IMR-90 (cell line): ENCODE measurements around the gene RASGRF1. TPM values are rescaled to one million over a fixed set of nuclear protein-coding genes. Genes with fewer than 3 reads are reported as not detected.

Experiments
- ATAC-seq: fragments of 200-7000 bp; cut with Tn5 transposase; 2 replicates; pipeline ENCODE4 v1.9.1; 2020; ENCODE audit warnings: low read depth, mild to moderate bottlenecking, moderate library complexity
- BruUV-seq: library from RNA; stranded (reverse); fragments of 400-500 nt; replicated peaks from 2 replicates; lab custom pipeline; 2021; lab: Mats Ljungman, UMichigan
- CTCF ChIA-PET: fragments of 300-600 bp; formaldehyde crosslinking; extraction: SDS; loops from one replicate; lab custom pipeline; 2021; ENCODE audit warnings: antibody characterized with exemption; lab: Yijun Ruan, JAX
- POLR2A ChIA-PET: fragments of 300-600 bp; sonication (Branson Sonifier 250); formaldehyde crosslinking; loops from one replicate; lab custom pipeline; 2022; ENCODE audit warnings: antibody characterized with exemption; ENCODE audit not compliant: unreplicated experiment; lab: Charles Lee
- DNase-seq: peaks from one replicate; pipeline ENCODE4 v3.0.0; 2013
- H2AFZ ChIP-seq: replicated peaks from 2 replicates; pipeline ENCODE3; 2013; ENCODE audit warnings: low read length, mild to moderate bottlenecking; ENCODE audit not compliant: poor library complexity
- H2AK5ac ChIP-seq: 2 replicates; pipeline ENCODE4 v1.6.1; 2013; ENCODE audit warnings: low read depth, low read length, inconsistent platforms
- H2AK9ac ChIP-seq: replicated peaks from 2 replicates; pipeline ENCODE3; 2013; ENCODE audit warnings: mild to moderate bottlenecking, low read depth, low read length, moderate library complexity; ENCODE audit not compliant: poor library complexity
- H2BK120ac ChIP-seq: 2 replicates; pipeline ENCODE4 v1.6.1; 2013; ENCODE audit warnings: low read depth, low read length, inconsistent platforms
- H2BK15ac ChIP-seq: 3 replicates; pipeline ENCODE4 v1.6.1; 2013; ENCODE audit warnings: low read depth, low read length, inconsistent platforms
- H2BK20ac ChIP-seq: 2 replicates; pipeline ENCODE4 v1.6.1; 2013; ENCODE audit warnings: low read depth, mild to moderate bottlenecking, inconsistent platforms, low read length, moderate library complexity
- H2BK5ac ChIP-seq: 2 replicates; pipeline ENCODE4 v1.6.1; 2013; ENCODE audit warnings: mild to moderate bottlenecking, low read depth, low read length, inconsistent platforms; ENCODE audit not compliant: poor library complexity, severe bottlenecking
- H3K14ac ChIP-seq: replicated peaks from 2 replicates; pipeline ENCODE4 v1.6.1; 2013; ENCODE audit warnings: low read depth, low read length, inconsistent platforms
- H3K18ac ChIP-seq: 2 replicates; pipeline ENCODE4 v1.6.1; 2013; ENCODE audit warnings: low read depth, low read length, control low read depth
- H3K23ac ChIP-seq: 2 replicates; pipeline ENCODE4 v1.6.1; 2013; ENCODE audit warnings: low read depth, low read length, inconsistent platforms
- H3K27ac ChIP-seq: 2 replicates; pipeline ENCODE4 v1.5.1; 2013; ENCODE audit warnings: mild to moderate bottlenecking, control low read depth, low read length; ENCODE audit not compliant: insufficient read depth
- H3K27me3 ChIP-seq: 2 replicates; pipeline ENCODE4 v1.6.1; 2013; ENCODE audit warnings: low read length; ENCODE audit not compliant: control insufficient read depth, insufficient read depth
- H3K36me3 ChIP-seq: 2 replicates; pipeline ENCODE4 v1.6.1; 2013; ENCODE audit warnings: low read length, mixed read lengths; ENCODE audit not compliant: control insufficient read depth, insufficient read depth
- H3K4ac ChIP-seq: 2 replicates; pipeline ENCODE4 v1.6.1; 2013; ENCODE audit warnings: low read depth, low read length, inconsistent platforms
- H3K4me1 ChIP-seq: 2 replicates; pipeline ENCODE4 v1.6.1; 2013; ENCODE audit warnings: low read length, mixed read lengths; ENCODE audit not compliant: control insufficient read depth, insufficient read depth
- H3K4me2 ChIP-seq: 2 replicates; pipeline ENCODE4 v1.6.1; 2013; ENCODE audit warnings: low read depth, mild to moderate bottlenecking, control low read depth, low read length, moderate library complexity
- H3K4me3 ChIP-seq: 2 replicates; pipeline ENCODE4 v1.5.1; 2013; ENCODE audit warnings: low read depth, mild to moderate bottlenecking, control low read depth, low read length, moderate library complexity; ENCODE audit not compliant: insufficient read depth
- H3K56ac ChIP-seq: 2 replicates; pipeline ENCODE4 v1.6.1; 2013; ENCODE audit warnings: low read length, inconsistent platforms; ENCODE audit not compliant: insufficient read depth; ENCODE audit errors: extremely low read depth
- H3K79me1 ChIP-seq, 2 experiments: 2 replicates each; pipeline ENCODE4 v1.6.1; 2013; ENCODE audit warnings: low read length in 2 of 2, inconsistent platforms in 1 of 2, low read depth in 1 of 2
- H3K9ac ChIP-seq: 2 replicates; pipeline ENCODE4 v1.6.1; 2013; ENCODE audit warnings: low read depth, low read length, control low read depth
- H3K9me1 ChIP-seq: 2 replicates; pipeline ENCODE4 v1.6.1; 2013; ENCODE audit warnings: low read length, inconsistent platforms; ENCODE audit not compliant: insufficient read depth
- H3K9me3 ChIP-seq: 2 replicates; pipeline ENCODE4 v1.6.1; 2013; ENCODE audit warnings: low read length; ENCODE audit not compliant: control insufficient read depth, insufficient read depth
- H4K20me1 ChIP-seq: 2 replicates; pipeline ENCODE4 v1.6.1; 2013; ENCODE audit warnings: low read length, inconsistent platforms; ENCODE audit not compliant: insufficient read depth
- H4K5ac ChIP-seq: 2 replicates; pipeline ENCODE4 v1.6.1; 2013; ENCODE audit warnings: mild to moderate bottlenecking, low read depth, low read length, control low read depth
- H4K8ac ChIP-seq, 2 experiments: 2 replicates each; pipeline ENCODE4 v1.6.1; 2013; ENCODE audit warnings: low read depth in 2 of 2, low read length in 2 of 2, control low read depth in 1 of 2, inconsistent platforms in 1 of 2
- H4K91ac ChIP-seq: 2 replicates; pipeline ENCODE4 v1.6.1; 2013; ENCODE audit warnings: low read depth, low read length, inconsistent platforms; ENCODE audit not compliant: insufficient read depth
- CEBPB ChIP-seq: IDR thresholded peaks from 2 replicates; pipeline ENCODE4 v1.6.1; 2012; ENCODE audit warnings: low read depth, low read length, improper control_type of control experiment
- CTCF ChIP-seq: conservative IDR thresholded peaks from 2 replicates; pipeline ENCODE4 v1.5.1; 2012; ENCODE audit warnings: mild to moderate bottlenecking, low read depth, low read length, improper control_type of control experiment
- ELK1 ChIP-seq: fragments of 150-350 bp; IDR thresholded peaks from 2 replicates; pipeline ENCODE4 v1.6.1; 2016; ENCODE audit warnings: low read depth, mild to moderate bottlenecking, low read length, moderate library complexity, borderline replicate concordance
- MAZ ChIP-seq: IDR thresholded peaks from 2 replicates; pipeline ENCODE4 v1.6.1; 2012; ENCODE audit warnings: low read depth, mild to moderate bottlenecking, low read length, improper control_type of control experiment, moderate library complexity, borderline replicate concordance
- NFE2L2 ChIP-seq: fragments of 150-350 bp; IDR thresholded peaks from 2 replicates; pipeline ENCODE4 v1.6.1; 2016; ENCODE audit warnings: low read depth, mild to moderate bottlenecking, low read length
- POLR2A ChIP-seq: IDR thresholded peaks from 2 replicates; pipeline ENCODE4 v1.6.1; 2012; ENCODE audit warnings: mild to moderate bottlenecking, low read depth, low read length
- RAD21 ChIP-seq: IDR thresholded peaks from 2 replicates; pipeline ENCODE4 v1.6.1; 2012; ENCODE audit warnings: low read length, improper control_type of control experiment
- RCOR1 ChIP-seq: IDR thresholded peaks from 2 replicates; pipeline ENCODE4 v1.6.1; 2012; ENCODE audit warnings: mild to moderate bottlenecking, low read length, improper control_type of control experiment; ENCODE audit not compliant: insufficient replicate concordance
- RFX5 ChIP-seq: IDR thresholded peaks from 2 replicates; pipeline ENCODE4 v1.8.0; 2012; ENCODE audit warnings: low read depth, mild to moderate bottlenecking, low read length, moderate library complexity
- USF2 ChIP-seq: fragments of 150-350 bp; IDR thresholded peaks from 2 replicates; pipeline ENCODE4 v1.6.1; 2017; ENCODE audit warnings: mild to moderate bottlenecking, antibody characterized with exemption, low read length, low read depth
- WGBS, 2 experiments: methylation state at CpG; one replicate each; pipeline versions ENCODE4 v1.1.5 to v1.1.7; 2013; ENCODE audit warnings: missing lambda C conversion rate in 2 of 2; ENCODE audit not compliant: insufficient read length in 1 of 2; ENCODE audit errors: extremely low coverage in 2 of 2; 5-methylcytosine and 5-hydroxymethylcytosine counted together
- dilution Hi-C: fragments of 300-500 bp; cut with HindIII; formaldehyde crosslinking; loops from one replicate; pipeline ENCODE4 v1.14.3; 2018; ENCODE audit warnings: low sequenced_read_pairs; ENCODE audit not compliant: unreplicated experiment
- in situ Hi-C: fragments of 300-500 bp; cut with MboI; formaldehyde crosslinking; loops from 3 replicates; pipeline ENCODE4 v1.14.3; 2019; ENCODE audit warnings: low sequenced_read_pairs, inconsistent platforms, mixed read lengths
- intact Hi-C: fragments of 100-400 bp; cut with micrococcal nuclease; formaldehyde crosslinking; loops from 2 replicates; pipeline ENCODE4 v1.10.0; 2022
- polyA plus RNA-seq, 3 experiments: library from polyadenylated mRNA; depleted of rRNA; stranded (reverse); fragments of >200 nt; gene quantifications; 2 replicates each; pipeline ENCODE4 v1.2.3, GENCODE V29; 2012; ENCODE audit warnings: low replicate concordance in 1 of 3
- total RNA-seq: library from RNA; depleted of rRNA; stranded (reverse); fragments of >200 nt; gene quantifications from 2 replicates; pipeline ENCODE4 v1.2.3, GENCODE V29; 2012

The RASGRF1 gene
- total and polyA plus RNA-seq, 2 of the 4 experiments (the other 2 are of a cell fraction), result under 0.01 to 0.15 TPM

GRCh38 chr15:79124388-79124787 lies 33.8 kb upstream of the RASGRF1 start:
- Histone ChIP-seq H3K14ac (no peak overlapping the region), H3K9me1 (no peaks in the 10 kb centered on the region), H3K23ac (no peak overlapping the region), H2BK5ac (no peak overlapping the region), H3K9me3 (no peaks in the 10 kb centered on the region), H3K27ac (no peak overlapping the region), H2AFZ (peak overlapping the region; percentile 1), H3K18ac (no peak overlapping the region), H4K8ac (no peak overlapping the region), H3K36me3 (no peaks in the 10 kb centered on the region), H2AK5ac (no peak overlapping the region), H3K4me1 (no peaks in the 10 kb centered on the region), H2BK15ac (no peak overlapping the region), H3K79me1 (no peaks in the 10 kb centered on the region), H4K5ac (no peak overlapping the region), H2AK9ac (no peak overlapping the region), H3K4me2 (no peak overlapping the region), H4K91ac (no peak overlapping the region), H3K9ac (no peak overlapping the region), H4K20me1 (no peaks in the 10 kb centered on the region), H3K4ac (no peak overlapping the region), H2BK120ac (no peak overlapping the region), H3K27me3 (no peaks in the 10 kb centered on the region; the same call in 1 of the 2 replicates), H3K56ac (no peak overlapping the region), H3K4me3 (no peak overlapping the region), H2BK20ac (no peak overlapping the region)
- BruUV-seq, result no TSS peak
- intact Hi-C loops, result no loop called here
- WGBS, 2 experiments, result no CpG with 5 or more reads among the region's 3 CpGs
- in situ Hi-C loops, result no loop called here
- TF ChIP-seq RFX5, result no peak
- no peak for TF ChIP-seq ELK1
- no peak for TF ChIP-seq POLR2A
- TF ChIP-seq RCOR1, result no peak
- TF ChIP-seq CEBPB, result no peak
- no peak for TF ChIP-seq RAD21
- no peak for TF ChIP-seq CTCF
- TF ChIP-seq NFE2L2, result no peak
- no peak for TF ChIP-seq USF2
- no peak for TF ChIP-seq MAZ
- DNase-seq (no peak), ATAC-seq (no peak)
- dilution Hi-C loops, result no loop called here
- ChIA-PET CTCF (no interaction called here), POLR2A (no interaction called here)
